ENCODE results near the gene DSCAM.

DSCAM gene

DNA sequence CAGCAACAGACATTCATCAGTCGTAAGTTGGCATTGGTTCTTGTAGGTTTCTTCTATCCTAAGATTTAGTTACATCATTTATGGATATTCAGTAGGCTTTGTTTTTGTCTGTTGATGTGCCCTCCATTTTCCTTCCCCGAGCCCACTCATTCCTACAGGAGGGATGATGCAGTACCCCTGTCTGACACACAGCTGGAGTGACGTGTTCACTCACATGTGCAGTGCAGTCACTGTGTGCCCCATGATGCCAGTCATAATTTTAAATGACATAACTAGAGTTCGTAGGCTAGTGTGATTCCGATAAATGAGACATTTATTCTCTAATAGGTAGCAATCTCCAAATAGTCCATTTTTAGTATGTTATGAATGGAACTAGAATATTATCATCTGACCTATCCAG lies 438.4 kb downstream of the DSCAM start:
- H3K4me3 ChIP-seq (ENCODE audit: low read length), result no peak overlapping the region
- no peak overlapping the region for H3K9ac ChIP-seq (ENCODE audit: low read length)
- no peaks in the 10 kb centered on the region for H3K36me3 ChIP-seq (ENCODE audit: control insufficient read depth, insufficient read depth, low read length)
- H3K9me3 ChIP-seq (ENCODE audit: control insufficient read depth, low read length), result no peaks in the 10 kb centered on the region
- no peaks in the 10 kb centered on the region for H3K4me1 ChIP-seq (ENCODE audit: control insufficient read depth, insufficient read depth, low read length)
- no peaks in the 10 kb centered on the region for H3K27me3 ChIP-seq (ENCODE audit: control insufficient read depth, insufficient read depth, low read length)

- no peak overlapping the region for H3K9ac ChIP-seq (ENCODE audit: low read length)
- no peaks in the 10 kb centered on the region for H3K27me3 ChIP-seq (ENCODE audit: control insufficient read depth, insufficient read depth, low read length)
- no peaks in the 10 kb centered on the region for H3K9me3 ChIP-seq (ENCODE audit: control insufficient read depth, low read length)
- no peaks in the 10 kb centered on the region for H3K4me1 ChIP-seq (ENCODE audit: control insufficient read depth, insufficient read depth, low read length)
- no peaks in the 10 kb centered on the region for H3K36me3 ChIP-seq (ENCODE audit: control insufficient read depth, insufficient read depth, low read length)
- no peak overlapping the region for H3K4me3 ChIP-seq (ENCODE audit: low read length)
Observed at GRCh38 chr21:40404396-40404800, 442.6 kb downstream of the DSCAM start.

DNA sequence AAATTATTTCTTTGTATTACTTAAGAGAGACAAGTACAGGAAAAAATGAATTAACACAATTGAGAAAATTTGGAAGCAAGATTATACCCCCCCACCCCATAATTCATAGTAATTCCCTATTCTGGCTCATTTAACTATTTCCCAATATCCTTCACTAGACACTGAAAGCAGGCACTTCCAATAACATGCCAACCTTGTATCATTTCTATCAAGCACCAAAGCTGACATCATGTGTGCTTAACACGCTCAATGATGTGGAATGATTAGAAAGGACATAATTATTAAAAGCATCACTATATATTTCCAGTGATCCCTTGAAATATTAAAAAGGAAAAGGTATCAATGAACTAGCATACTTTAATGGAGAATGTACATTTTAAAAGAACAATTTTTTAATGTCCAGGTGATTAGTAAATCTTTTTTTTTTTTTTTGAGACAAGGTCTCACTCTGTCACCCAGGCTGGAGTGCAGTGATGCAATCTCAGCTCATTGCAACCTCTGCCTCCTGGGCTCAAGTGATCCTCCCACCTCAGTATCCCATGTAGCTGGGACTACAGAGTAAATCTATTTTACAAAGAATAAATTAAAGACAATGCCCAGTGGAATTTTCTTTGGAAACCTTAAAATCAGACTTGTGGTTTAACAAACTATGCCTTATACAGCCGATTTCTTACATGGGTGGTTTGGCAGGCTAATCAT lies 443.9 kb downstream of the DSCAM start:
- H3K4me3 ChIP-seq (ENCODE audit: low read length), result no peak overlapping the region
- H3K4me1 ChIP-seq (ENCODE audit: control insufficient read depth, insufficient read depth, low read length), result no peaks in the 10 kb centered on the region
- no peaks in the 10 kb centered on the region for H3K36me3 ChIP-seq (ENCODE audit: control insufficient read depth, insufficient read depth, low read length)
- H3K9ac ChIP-seq (ENCODE audit: low read length), result no peak overlapping the region
- H3K9me3 ChIP-seq (ENCODE audit: control insufficient read depth, low read length), result no peaks in the 10 kb centered on the region
- no peaks in the 10 kb centered on the region for H3K27me3 ChIP-seq (ENCODE audit: control insufficient read depth, insufficient read depth, low read length)

GRCh38 chr21:40395732-40396131 lies 451.2 kb downstream of the DSCAM start:
- no peaks in the 10 kb centered on the region for H3K36me3 ChIP-seq (ENCODE audit: control insufficient read depth, insufficient read depth, low read length)
- H3K4me1 ChIP-seq (ENCODE audit: control insufficient read depth, insufficient read depth, low read length), result no peaks in the 10 kb centered on the region
- no peak overlapping the region for H3K9ac ChIP-seq (ENCODE audit: low read length)
- H3K4me3 ChIP-seq (ENCODE audit: low read length), result no peak overlapping the region
- H3K27me3 ChIP-seq (ENCODE audit: control insufficient read depth, insufficient read depth, low read length), result no peaks in the 10 kb centered on the region
- H3K9me3 ChIP-seq (ENCODE audit: control insufficient read depth, low read length), result no peaks in the 10 kb centered on the region

GRCh38 chr21:40393066-40393465 lies 453.9 kb downstream of the DSCAM start:
- Histone ChIP-seq H3K27me3 (ENCODE audit: control insufficient read depth, insufficient read depth, low read length) (no peaks in the 10 kb centered on the region), H3K9me3 (ENCODE audit: control insufficient read depth, low read length) (no peaks in the 10 kb centered on the region), H3K9ac (ENCODE audit: low read length) (no peak overlapping the region), H3K36me3 (ENCODE audit: control insufficient read depth, insufficient read depth, low read length) (no peaks in the 10 kb centered on the region), H3K4me3 (ENCODE audit: low read length) (no peak overlapping the region), H3K4me1 (ENCODE audit: control insufficient read depth, insufficient read depth, low read length) (no peaks in the 10 kb centered on the region)

DNA sequence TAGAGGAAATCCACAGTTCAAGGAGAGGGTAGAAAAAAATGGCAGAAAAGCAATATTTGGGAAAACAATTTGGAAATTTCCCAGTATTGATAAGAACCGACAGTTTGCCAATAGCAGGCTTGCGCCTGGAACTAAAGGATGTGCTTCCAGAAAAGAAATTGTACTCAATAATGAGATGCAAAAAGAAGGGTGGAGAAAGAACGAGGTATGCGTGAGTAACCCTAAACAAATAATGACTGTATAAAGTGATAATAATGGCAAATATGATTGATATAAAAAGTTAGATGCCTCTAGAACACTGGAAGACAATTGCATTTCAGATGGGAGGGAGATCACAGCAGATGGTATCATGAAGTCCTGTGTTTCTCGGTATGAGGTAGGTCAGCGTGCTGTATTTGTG lies 458.9 kb downstream of the DSCAM start:
- no peak overlapping the region for H3K4me3 ChIP-seq (ENCODE audit: low read length)
- H3K36me3 ChIP-seq (ENCODE audit: control insufficient read depth, insufficient read depth, low read length), result no peaks in the 10 kb centered on the region
- H3K4me1 ChIP-seq (ENCODE audit: control insufficient read depth, insufficient read depth, low read length), result no peaks in the 10 kb centered on the region
- H3K9me3 ChIP-seq (ENCODE audit: control insufficient read depth, low read length), result no peaks in the 10 kb centered on the region
- no peaks in the 10 kb centered on the region for H3K27me3 ChIP-seq (ENCODE audit: control insufficient read depth, insufficient read depth, low read length)
- H3K9ac ChIP-seq (ENCODE audit: low read length), result no peak overlapping the region

GRCh38 chr21:40386981-40387747 lies 459.8 kb downstream of the DSCAM start:
- Histone ChIP-seq H3K4me3 (ENCODE audit: low read length) (no peak overlapping the region), H3K27me3 (ENCODE audit: control insufficient read depth, insufficient read depth, low read length) (no peaks in the 10 kb centered on the region), H3K9ac (ENCODE audit: low read length) (no peak overlapping the region), H3K4me1 (ENCODE audit: control insufficient read depth, insufficient read depth, low read length) (no peaks in the 10 kb centered on the region), H3K36me3 (ENCODE audit: control insufficient read depth, insufficient read depth, low read length) (no peaks in the 10 kb centered on the region), H3K9me3 (ENCODE audit: control insufficient read depth, low read length) (no peaks in the 10 kb centered on the region)

DNA sequence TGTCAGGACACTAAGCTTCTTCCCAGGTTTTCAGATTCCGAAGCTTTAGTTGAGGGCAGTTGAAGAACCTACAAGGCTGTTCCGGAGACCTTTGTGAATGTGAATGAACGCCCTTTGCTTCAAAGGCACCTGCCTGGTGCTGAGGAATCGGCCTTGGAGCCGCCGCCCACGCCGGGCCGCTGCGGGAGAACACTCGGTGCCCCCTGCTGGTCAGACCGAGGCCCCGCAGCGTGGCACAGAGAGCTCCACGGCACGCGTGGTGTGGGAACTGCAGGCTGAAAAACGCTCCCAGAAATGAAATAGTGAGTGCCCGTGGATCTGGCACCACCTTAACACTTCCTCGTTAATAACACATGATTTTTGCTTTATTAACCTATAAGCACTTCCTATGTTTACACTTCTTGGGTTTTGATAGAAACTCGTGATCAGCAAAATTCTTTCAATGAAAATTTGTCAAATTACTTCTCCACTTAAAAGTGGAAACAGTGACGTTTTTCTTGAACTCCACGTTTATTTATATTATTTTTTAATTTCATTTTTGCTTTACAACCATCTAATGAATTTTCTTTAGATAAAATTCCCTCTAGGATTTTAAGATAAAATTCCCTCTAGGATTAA lies 460.6 kb downstream of the DSCAM start:
- Histone ChIP-seq H3K4me3 (ENCODE audit: low read length) (no peak overlapping the region), H3K27me3 (ENCODE audit: control insufficient read depth, insufficient read depth, low read length) (no peaks in the 10 kb centered on the region), H3K9me3 (ENCODE audit: control insufficient read depth, low read length) (no peaks in the 10 kb centered on the region), H3K36me3 (ENCODE audit: control insufficient read depth, insufficient read depth, low read length) (no peaks in the 10 kb centered on the region), H3K9ac (ENCODE audit: low read length) (no peak overlapping the region), H3K4me1 (ENCODE audit: control insufficient read depth, insufficient read depth, low read length) (no peaks in the 10 kb centered on the region)

DNA sequence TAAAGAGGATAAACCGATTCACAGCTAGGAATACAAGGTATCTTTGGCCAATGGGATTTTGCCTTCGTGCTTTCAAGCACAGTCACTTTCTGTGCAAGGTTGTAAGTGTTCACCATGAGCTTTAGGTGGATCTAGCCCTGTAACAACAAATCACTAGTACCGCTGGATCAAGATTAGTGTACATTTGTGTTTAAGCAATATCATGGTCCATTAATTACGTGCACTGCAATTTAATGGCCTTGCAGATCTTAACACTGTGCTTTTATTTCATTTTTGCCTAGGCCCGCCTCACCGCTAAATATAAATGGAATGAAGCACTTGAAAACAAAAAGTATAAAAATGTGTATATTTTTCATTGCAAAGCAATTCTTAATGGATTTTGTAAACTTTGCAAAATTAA lies 461.1 kb downstream of the DSCAM start:
- Histone ChIP-seq H3K27me3 (ENCODE audit: control insufficient read depth, insufficient read depth, low read length) (no peaks in the 10 kb centered on the region), H3K9me3 (ENCODE audit: control insufficient read depth, low read length) (no peaks in the 10 kb centered on the region), H3K36me3 (ENCODE audit: control insufficient read depth, insufficient read depth, low read length) (no peaks in the 10 kb centered on the region), H3K4me1 (ENCODE audit: control insufficient read depth, insufficient read depth, low read length) (no peaks in the 10 kb centered on the region), H3K4me3 (ENCODE audit: low read length) (no peak overlapping the region), H3K9ac (ENCODE audit: low read length) (no peak overlapping the region)

DNA sequence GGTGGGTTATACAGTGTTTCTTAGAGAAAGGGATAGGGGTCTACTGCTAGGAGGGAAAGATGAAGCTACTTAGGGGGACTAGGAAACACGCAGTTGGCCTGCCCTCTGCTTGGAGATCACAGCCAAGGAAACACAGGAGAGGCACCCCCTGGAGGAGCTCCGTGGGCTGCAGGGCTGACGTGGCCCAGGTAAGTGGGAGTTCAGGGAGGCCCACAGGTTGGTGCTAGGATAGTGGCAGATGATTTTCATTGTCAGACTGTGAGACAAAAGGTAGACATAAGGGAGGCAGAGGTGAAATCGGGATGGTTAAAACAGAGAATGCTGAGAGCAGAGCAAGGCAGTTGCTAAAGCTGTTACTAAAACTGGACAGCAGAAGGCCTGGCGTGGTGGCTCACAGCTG lies 463.0 kb downstream of the DSCAM start:
- no peak overlapping the region for H3K9ac ChIP-seq (ENCODE audit: low read length)
- no peaks in the 10 kb centered on the region for H3K9me3 ChIP-seq (ENCODE audit: control insufficient read depth, low read length)
- H3K36me3 ChIP-seq (ENCODE audit: control insufficient read depth, insufficient read depth, low read length), result no peaks in the 10 kb centered on the region
- no peak overlapping the region for H3K4me3 ChIP-seq (ENCODE audit: low read length)
- no peaks in the 10 kb centered on the region for H3K27me3 ChIP-seq (ENCODE audit: control insufficient read depth, insufficient read depth, low read length)
- no peaks in the 10 kb centered on the region for H3K4me1 ChIP-seq (ENCODE audit: control insufficient read depth, insufficient read depth, low read length)

DNA sequence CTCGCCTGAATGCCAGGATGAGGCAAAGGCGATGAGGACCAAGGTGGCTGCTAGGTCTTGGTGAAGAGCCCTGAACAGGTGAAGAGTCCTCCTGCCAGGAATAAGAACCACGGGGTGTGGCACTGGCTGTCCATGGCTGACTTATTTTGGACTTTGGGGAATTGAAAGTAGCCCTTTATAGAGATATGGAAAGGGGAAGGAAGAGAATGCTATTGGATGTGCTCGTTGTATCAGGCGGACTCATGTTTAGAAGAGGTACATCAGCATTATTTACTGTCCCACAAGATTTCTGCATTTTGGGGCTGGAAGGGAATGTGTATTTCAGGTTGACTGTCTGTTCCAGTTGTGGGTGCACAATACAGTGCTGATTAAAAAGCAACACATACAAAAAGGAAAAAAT lies 465.8 kb downstream of the DSCAM start:
- Histone ChIP-seq H3K4me3 (ENCODE audit: low read length) (no peak overlapping the region), H3K9ac (ENCODE audit: low read length) (no peak overlapping the region), H3K9me3 (ENCODE audit: control insufficient read depth, low read length) (no peaks in the 10 kb centered on the region)

More for the DNA sequence above, 465.8 kb downstream of the DSCAM start:
- no peaks in the 10 kb centered on the region for H3K27me3 ChIP-seq (ENCODE audit: control insufficient read depth, insufficient read depth, low read length)
- no peaks in the 10 kb centered on the region for H3K4me1 ChIP-seq (ENCODE audit: control insufficient read depth, insufficient read depth, low read length)
- no peaks in the 10 kb centered on the region for H3K36me3 ChIP-seq (ENCODE audit: control insufficient read depth, insufficient read depth, low read length)
